Loucy (cell line): ENCODE measurements around the gene BPIFB4.

Experiments used
- H2AFZ ChIP-seq: fragments of 200-600 bp; sonication (generic); 2 replicates; pipeline ENCODE4 v1.6.0; 2016; ENCODE audit warnings: antibody characterized with exemption, mild to moderate bottlenecking, low read length, moderate library complexity
- H3F3A ChIP-seq: fragments of 200-600 bp; 2 replicates; pipeline ENCODE4 v1.6.0; 2016; ENCODE audit warnings: antibody characterized with exemption, low read depth, mild to moderate bottlenecking
- H3K27me3 ChIP-seq: fragments of 200-600 bp; sonication (generic); 2 replicates; pipeline ENCODE4 v1.6.1; 2014; ENCODE audit warnings: low read length, mild to moderate bottlenecking; ENCODE audit not compliant: insufficient read depth, poor library complexity, severe bottlenecking
- H3K36me3 ChIP-seq: fragments of 200-600 bp; sonication (generic); 2 replicates; pipeline ENCODE4 v1.6.1; 2016; ENCODE audit warnings: low read length; ENCODE audit not compliant: insufficient read depth
- H3K4me1 ChIP-seq: fragments of 200-600 bp; sonication (generic); 2 replicates; pipeline ENCODE4 v1.5.1; 2014; ENCODE audit warnings: low read length, mild to moderate bottlenecking; ENCODE audit not compliant: insufficient read depth, poor library complexity, severe bottlenecking
- H3K4me2 ChIP-seq: fragments of 200-600 bp; sonication (generic); 2 replicates; pipeline ENCODE4 v1.6.0; 2014; ENCODE audit warnings: antibody characterized with exemption, low read length, low read depth, mild to moderate bottlenecking; ENCODE audit not compliant: poor library complexity, severe bottlenecking
- H3K4me3 ChIP-seq: fragments of 200-600 bp; sonication (generic); 2 replicates; pipeline ENCODE4 v1.5.1; 2014; ENCODE audit warnings: low read length, mild to moderate bottlenecking, mixed read lengths; ENCODE audit not compliant: poor library complexity, severe bottlenecking
- H3K79me2 ChIP-seq: fragments of 200-600 bp; sonication (generic); 2 replicates; pipeline ENCODE4 v1.6.1; 2014; ENCODE audit warnings: low read length; ENCODE audit not compliant: insufficient read depth
- H3K9ac ChIP-seq: fragments of 200-600 bp; sonication (generic); 2 replicates; pipeline ENCODE4 v1.6.0; 2014; ENCODE audit warnings: mild to moderate bottlenecking, low read depth, low read length, moderate library complexity; ENCODE audit not compliant: poor library complexity, severe bottlenecking
- H3K9me2 ChIP-seq: fragments of 200-600 bp; sonication (generic); replicated peaks from 2 replicates; pipeline ENCODE4 v1.6.1; 2016; ENCODE audit warnings: low read depth, low read length, mixed read lengths
- H3K9me3 ChIP-seq: fragments of 200-600 bp; sonication (generic); 2 replicates; pipeline ENCODE4 v1.6.1; 2014; ENCODE audit warnings: mild to moderate bottlenecking, antibody characterized with exemption, low read length, low read depth; ENCODE audit not compliant: insufficient read depth
- H4K20me1 ChIP-seq: fragments of 200-600 bp; sonication (generic); 2 replicates; pipeline ENCODE4 v1.6.0; 2014; ENCODE audit warnings: antibody characterized with exemption, low read length, mild to moderate bottlenecking; ENCODE audit not compliant: insufficient read depth, poor library complexity, severe bottlenecking
- CTCF ChIP-seq: fragments of 200-600 bp; sonication (generic); conservative IDR thresholded peaks from 2 replicates; pipeline ENCODE4 v1.5.1; 2014; ENCODE audit warnings: mild to moderate bottlenecking, antibody characterized with exemption, low read length
- EZH2phosphoT487 ChIP-seq: fragments of 200-600 bp; IDR thresholded peaks from 2 replicates; pipeline ENCODE4 v1.6.1; 2018; ENCODE audit warnings: antibody characterized with exemption, mild to moderate bottlenecking, moderate library complexity, borderline replicate concordance

The BPIFB4 gene

GRCh38 chr20:33071198-33071597 is 8.2 kb upstream of the BPIFB4 start:
- H3K79me2 ChIP-seq: no peaks in the 10 kb centered on the region
- H3F3A ChIP-seq: no peaks in the 10 kb centered on the region
- H3K9ac ChIP-seq: no peak overlapping the region
- H3K9me2 ChIP-seq: no peaks in the 10 kb centered on the region
- no peak overlapping the region for H3K4me2 ChIP-seq
- H3K27me3 ChIP-seq: no peaks in the 10 kb centered on the region
- H2AFZ ChIP-seq: no peak overlapping the region
- H3K4me3 ChIP-seq: no peak overlapping the region
- peaks cover 4% of the 10 kb centered on the region for H3K4me1 ChIP-seq
- no peak for TF ChIP-seq CTCF
- TF ChIP-seq EZH2phosphoT487: no peak
- H3K36me3 ChIP-seq: no peaks in the 10 kb centered on the region
- H3K9me3 ChIP-seq: no peaks in the 10 kb centered on the region
- H4K20me1 ChIP-seq: no peaks in the 10 kb centered on the region

- Histone ChIP-seq H3K4me1 (peaks cover 4% of the 10 kb centered on the region), H3K4me2 (no peak overlapping the region), H3K4me3 (no peak overlapping the region), H3K36me3 (no peaks in the 10 kb centered on the region), H3K9ac (no peak overlapping the region), H2AFZ (no peak overlapping the region), H3K27me3 (no peaks in the 10 kb centered on the region), H3K9me3 (no peaks in the 10 kb centered on the region), H3K79me2 (no peaks in the 10 kb centered on the region), H3K9me2 (no peaks in the 10 kb centered on the region), H3F3A (no peaks in the 10 kb centered on the region), H4K20me1 (no peaks in the 10 kb centered on the region)
- TF ChIP-seq CTCF (no peak), EZH2phosphoT487 (no peak)
Measured at GRCh38 chr20:33072362-33072761, 7.1 kb upstream of the BPIFB4 start.

GRCh38 chr20:33072813-33073212 is 6.6 kb upstream of the BPIFB4 start:
- TF ChIP-seq EZH2phosphoT487 (no peak), CTCF (no peak)
- Histone ChIP-seq H3K4me2 (no peak overlapping the region), H3K27me3 (no peaks in the 10 kb centered on the region)

More at GRCh38 chr20:33072813-33073212, 6.6 kb upstream of the BPIFB4 start:
- no peaks in the 10 kb centered on the region for H3K79me2 ChIP-seq
- no peaks in the 10 kb centered on the region for H3K9me3 ChIP-seq
- H2AFZ ChIP-seq: no peak overlapping the region
- no peak overlapping the region for H3K4me3 ChIP-seq
- H3K4me1 ChIP-seq: peaks cover 4% of the 10 kb centered on the region
- H3F3A ChIP-seq: no peaks in the 10 kb centered on the region
- no peaks in the 10 kb centered on the region for H3K9me2 ChIP-seq
- no peak overlapping the region for H3K9ac ChIP-seq
- H3K36me3 ChIP-seq: no peaks in the 10 kb centered on the region
- H4K20me1 ChIP-seq: no peaks in the 10 kb centered on the region
